Sigmoid colon (tissue), 4 donors: ENCODE measurements around the gene SLC36A2.

Experiments
- CTCF ChIP-seq, 4 experiments: fragments of 450-650 bp in 3 of 4; fragments of 200-600 bp in 1 of 4; IDR thresholded peaks; one replicate each; pipeline ENCODE4 v1.5.1; 2016 to 2019; ENCODE audit warnings: antibody characterized with exemption in 4 of 4, mild to moderate bottlenecking in 3 of 4, moderate library complexity in 2 of 4
- POLR2A ChIP-seq, 2 donors: fragments of 450-650 bp; IDR thresholded peaks; one replicate each; pipeline ENCODE4 v1.6.1; 2016; ENCODE audit warnings: antibody characterized with exemption in 2 of 2, mild to moderate bottlenecking in 2 of 2, moderate library complexity in 2 of 2
- POLR2AphosphoS5 ChIP-seq, 4 donors: sonication (generic); formaldehyde crosslinking; IDR thresholded peaks; one replicate each; pipeline ENCODE4 v1.6.1; 2017; ENCODE audit warnings: antibody characterized with exemption in 4 of 4

- peak in 1 of 4 experiments; percentile 34 for TF ChIP-seq CTCF (IDR thresholded peaks at IDR 0.05)
- TF ChIP-seq POLR2AphosphoS5 (IDR thresholded peaks at IDR 0.05) = peak in 2 of 4 donors; percentile 18 to 19
- no peak for TF ChIP-seq POLR2A (IDR thresholded peaks at IDR 0.05)
Observed at GRCh38 chr5:151318850-151319732, 28.3 kb downstream of the SLC36A2 start.
